Endodermal cell (in vitro differentiated cells): ENCODE measurements around the gene MEX3A. TPM values are rescaled to one million over a fixed set of nuclear protein-coding genes. Genes with fewer than 3 reads are reported as not detected.

Experiments used
- DNase-seq: peaks from one replicate; pipeline ENCODE4 v3.0.0-alpha.2; 2017
- H3K27ac ChIP-seq: 2 replicates; pipeline ENCODE4 v1.5.1; 2013; ENCODE audit warnings: mild to moderate bottlenecking, low read depth, low read length, moderate library complexity
- H3K27me3 ChIP-seq: 2 replicates; pipeline ENCODE4 v1.6.1; 2013; ENCODE audit warnings: mild to moderate bottlenecking, low read length, moderate library complexity; ENCODE audit not compliant: insufficient read depth, control insufficient read depth, poor library complexity, severe bottlenecking
- H3K36me3 ChIP-seq: 2 replicates; pipeline ENCODE4 v1.7.0; 2013; ENCODE audit warnings: mild to moderate bottlenecking, low read length, moderate library complexity; ENCODE audit not compliant: control insufficient read depth, insufficient read depth
- H3K4me1 ChIP-seq: one replicate; pipeline ENCODE4 v1.7.0; 2013; ENCODE audit warnings: low read length; ENCODE audit not compliant: control insufficient read depth, insufficient read depth
- H3K4me3 ChIP-seq: 2 replicates; pipeline ENCODE4 v1.5.1; 2013; ENCODE audit warnings: mild to moderate bottlenecking, low read length, moderate library complexity
- H3K9ac ChIP-seq: 2 replicates; pipeline ENCODE4 v1.6.1; 2013; ENCODE audit warnings: mild to moderate bottlenecking, low read length, moderate library complexity; ENCODE audit not compliant: poor library complexity, severe bottlenecking; ENCODE audit errors: extremely low read depth
- H3K9me3 ChIP-seq: 2 replicates; pipeline ENCODE4 v1.6.1; 2013; ENCODE audit warnings: mild to moderate bottlenecking, low read length, moderate library complexity; ENCODE audit not compliant: control insufficient read depth
- H3K27ac Mint-ChIP-seq: 2 replicates; pipeline ENCODE4 v1.8.0; 2020; ENCODE audit warnings: mixed read lengths
- H3K27me3 Mint-ChIP-seq: 2 replicates; pipeline ENCODE4 v1.8.0; 2021; ENCODE audit warnings: mild to moderate bottlenecking, mixed read lengths; ENCODE audit not compliant: insufficient read depth
- H3K36me3 Mint-ChIP-seq: 2 replicates; pipeline ENCODE4 v1.8.0; 2020; ENCODE audit warnings: low read depth, mixed read lengths
- H3K4me1 Mint-ChIP-seq: 2 replicates; pipeline ENCODE4 v1.8.0; 2020; ENCODE audit warnings: mixed read lengths
- H3K4me3 Mint-ChIP-seq: 2 replicates; pipeline ENCODE4 v1.8.0; 2020; ENCODE audit warnings: mild to moderate bottlenecking, moderate library complexity, mixed read lengths
- H3K9me3 Mint-ChIP-seq: 2 replicates; pipeline ENCODE4 v1.8.0; 2020; ENCODE audit warnings: mild to moderate bottlenecking, mixed read lengths
- WGBS, 2 experiments: methylation state at CpG; one replicate each; pipeline versions ENCODE4 v1.1.5 to v1.1.7; 2013; ENCODE audit warnings: missing lambda C conversion rate in 2 of 2, mixed read lengths in 1 of 2; ENCODE audit not compliant: insufficient coverage in 1 of 2, insufficient read length in 1 of 2; 5-methylcytosine and 5-hydroxymethylcytosine counted together
- total RNA-seq, 2 donors: library from RNA; stranded (reverse); fragmentation: NEBNext Ultra II Directional in 1 of 2; extraction: Animal tissue kit (Norgen Biotek cat#: 25700) in 1 of 2; gene quantifications; 2 replicates in 1 of 2; 3 replicates in 1 of 2; pipeline ENCODE4 v1.2.1, GENCODE V29; 2021
- TF ChIP-seq, protein P1 (sequence below): fragments of 200-600 bp; sonication (generic); conservative IDR thresholded peaks from 2 replicates; pipeline ENCODE4 v1.5.0; 2021; ENCODE audit warnings: antibody characterized with exemption, mild to moderate bottlenecking

The MEX3A gene
- total RNA-seq, 2 donors from 2014 or later = 91.8 to 94.3 TPM

DNA sequence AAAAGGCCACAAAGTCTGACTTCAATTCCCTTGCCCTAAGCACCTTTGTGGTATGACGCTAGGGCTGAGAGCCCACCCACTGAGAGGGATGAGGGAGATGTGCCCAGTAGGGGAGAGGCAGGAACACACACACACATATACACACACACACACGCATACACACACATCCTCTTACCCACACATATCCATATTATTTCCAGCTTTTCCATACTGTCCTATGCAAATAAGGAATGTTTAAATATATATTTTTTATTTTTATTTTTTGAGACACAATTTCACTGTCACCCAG is 18.3 kb downstream of the MEX3A start:
- no peaks in the 10 kb centered on the region for H3K27me3 ChIP-seq
- 40% methylated on average over 2 of the region's 2 CpGs; no CpG with 5 or more reads in 1 of the 2 experiments for WGBS, 2 experiments
- TF ChIP-seq, protein P1, sequence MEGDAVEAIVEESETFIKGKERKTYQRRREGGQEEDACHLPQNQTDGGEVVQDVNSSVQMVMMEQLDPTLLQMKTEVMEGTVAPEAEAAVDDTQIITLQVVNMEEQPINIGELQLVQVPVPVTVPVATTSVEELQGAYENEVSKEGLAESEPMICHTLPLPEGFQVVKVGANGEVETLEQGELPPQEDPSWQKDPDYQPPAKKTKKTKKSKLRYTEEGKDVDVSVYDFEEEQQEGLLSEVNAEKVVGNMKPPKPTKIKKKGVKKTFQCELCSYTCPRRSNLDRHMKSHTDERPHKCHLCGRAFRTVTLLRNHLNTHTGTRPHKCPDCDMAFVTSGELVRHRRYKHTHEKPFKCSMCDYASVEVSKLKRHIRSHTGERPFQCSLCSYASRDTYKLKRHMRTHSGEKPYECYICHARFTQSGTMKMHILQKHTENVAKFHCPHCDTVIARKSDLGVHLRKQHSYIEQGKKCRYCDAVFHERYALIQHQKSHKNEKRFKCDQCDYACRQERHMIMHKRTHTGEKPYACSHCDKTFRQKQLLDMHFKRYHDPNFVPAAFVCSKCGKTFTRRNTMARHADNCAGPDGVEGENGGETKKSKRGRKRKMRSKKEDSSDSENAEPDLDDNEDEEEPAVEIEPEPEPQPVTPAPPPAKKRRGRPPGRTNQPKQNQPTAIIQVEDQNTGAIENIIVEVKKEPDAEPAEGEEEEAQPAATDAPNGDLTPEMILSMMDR = no peak
- Mint-ChIP-seq H3K36me3 (peaks cover 19% of the 10 kb centered on the region), H3K27ac (peak overlapping the region; percentile 87), H3K9me3 (no peaks in the 10 kb centered on the region), H3K4me3 (no peak overlapping the region), H3K4me1 (peaks cover 45% of the 10 kb centered on the region), H3K27me3 (no peaks in the 10 kb centered on the region)
- no peaks in the 10 kb centered on the region for H3K36me3 ChIP-seq
- H3K4me3 ChIP-seq = no peak overlapping the region
- H3K9me3 ChIP-seq = no peaks in the 10 kb centered on the region
- no peak overlapping the region for H3K9ac ChIP-seq
- peaks cover 2% of the 10 kb centered on the region for H3K4me1 ChIP-seq
- H3K27ac ChIP-seq = no peak overlapping the region
- DNase-seq = peak; percentile 77

- DNase-seq = peak; percentile 57
- Mint-ChIP-seq H3K27ac (peak overlapping the region; percentile 99), H3K27me3 (no peaks in the 10 kb centered on the region), H3K9me3 (no peaks in the 10 kb centered on the region), H3K36me3 (peaks cover 11% of the 10 kb centered on the region), H3K4me3 (peak overlapping the region; percentile 73), H3K4me1 (peaks cover 52% of the 10 kb centered on the region)
- no peak overlapping the region for H3K27ac ChIP-seq
- H3K36me3 ChIP-seq = peaks cover 7% of the 10 kb centered on the region
- H3K4me1 ChIP-seq = peaks cover 2% of the 10 kb centered on the region
- H3K4me3 ChIP-seq = peak overlapping the region; percentile 74
- 90 to 94% methylated on average over 2 to 3 of the region's 3 CpGs for WGBS, 2 experiments
- no peaks in the 10 kb centered on the region for H3K9me3 ChIP-seq
- no peak overlapping the region for H3K9ac ChIP-seq
- no peaks in the 10 kb centered on the region for H3K27me3 ChIP-seq
- TF ChIP-seq, protein P1 = no peak
Observed at GRCh38 chr1:156062189-156062588, 20.1 kb downstream of the MEX3A start.

DNA sequence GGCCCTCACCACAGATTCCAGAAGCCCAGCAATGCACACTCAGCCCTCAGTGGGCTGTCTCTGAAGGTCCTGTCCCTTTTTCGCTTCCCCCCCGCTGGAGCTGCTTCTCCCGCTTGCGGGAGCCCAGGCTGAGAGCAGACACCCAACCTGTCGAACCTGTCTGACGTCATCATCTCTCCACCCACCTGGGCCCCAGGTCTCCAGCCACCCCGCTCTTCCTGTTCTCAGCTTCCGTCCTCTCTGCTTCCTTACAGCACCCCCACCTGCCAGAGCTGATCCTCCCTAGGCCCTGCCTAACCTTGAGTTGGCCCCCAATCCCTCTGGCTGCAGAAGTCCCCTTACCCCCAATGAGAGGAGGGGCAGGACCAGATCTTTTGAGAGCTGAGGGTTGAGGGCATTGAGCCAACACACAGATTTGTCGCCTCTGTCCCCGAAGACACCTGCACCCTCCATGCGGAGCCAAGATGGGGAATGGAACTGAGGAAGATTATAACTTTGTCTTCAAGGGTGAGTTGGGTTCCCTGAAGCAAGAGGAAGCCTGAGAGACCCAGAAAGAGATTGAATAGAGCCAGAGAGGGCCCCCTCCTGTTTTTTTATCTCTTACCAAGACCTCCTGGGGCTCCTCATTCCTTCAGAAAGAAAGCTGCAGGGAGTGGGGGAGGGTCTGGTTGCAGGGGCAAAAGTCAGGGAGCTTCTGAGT is 21.2 kb downstream of the MEX3A start, which contains the start of gene RAB25:
Gene RAB25, plus strand, starts transcription at position 224 of the 700 bp plus-strand sequence. Its CDS starts 241 bp downstream, at position 465.
- H3K4me3 ChIP-seq = peak within 1 kb of the TSS; percentile 74
- Mint-ChIP-seq H3K27ac (peak within 1 kb of the TSS; percentile 99), H3K9me3 (no peaks in the 10 kb centered on the region), H3K36me3 (peaks cover 11% of the 10 kb centered on the region), H3K4me3 (peak within 1 kb of the TSS; percentile 73), H3K4me1 (peaks cover 48% of the 10 kb centered on the region), H3K27me3 (no peaks in the 10 kb centered on the region)
- peak within 1 kb of the TSS; percentile 73 for H3K9ac ChIP-seq
- TF ChIP-seq, protein P1 = no peak
- peak; percentile 93 for DNase-seq
- peaks cover 2% of the 10 kb centered on the region for H3K4me1 ChIP-seq
- H3K27me3 ChIP-seq = no peaks in the 10 kb centered on the region
- peaks cover 14% of the 10 kb centered on the region for H3K36me3 ChIP-seq
- no peaks in the 10 kb centered on the region for H3K9me3 ChIP-seq
- H3K27ac ChIP-seq = peak within 1 kb of the TSS; percentile 26
- 12 to 17% methylated on average over 6 to 11 of the region's 11 CpGs for WGBS, 2 experiments
